ENCODE measurements around the gene ITPR1. TPM values are rescaled to one million over a fixed set of nuclear protein-coding genes. Genes with fewer than 3 reads are reported as not detected.

Gene ITPR1
- total and polyA plus RNA-seq, 3 donors from 2014 or later: 26.5 to 129 (median 59.7) TPM

- DNase-seq: no peak
- intact Hi-C loops (cut with DNase I; ENCODE audit: low total_unique reads): no loop called here
- Histone ChIP-seq H3K27ac (no peak overlapping the region), H3K27me3 (no peaks in the 10 kb centered on the region), H3K4me3 (no peak overlapping the region), H3K9me3 (no peaks in the 10 kb centered on the region), H3K36me3 (ENCODE audit: low read depth, missing control alignments) (no peaks in the 10 kb centered on the region), H3K4me1 (no peaks in the 10 kb centered on the region)
- WGBS, 2 donors: 58 to 68% methylated on average over 4 of the region's 4 CpGs
- no peak for TF ChIP-seq POLR2A (IDR thresholded peaks at IDR 0.05)
- TF ChIP-seq, protein P1, sequence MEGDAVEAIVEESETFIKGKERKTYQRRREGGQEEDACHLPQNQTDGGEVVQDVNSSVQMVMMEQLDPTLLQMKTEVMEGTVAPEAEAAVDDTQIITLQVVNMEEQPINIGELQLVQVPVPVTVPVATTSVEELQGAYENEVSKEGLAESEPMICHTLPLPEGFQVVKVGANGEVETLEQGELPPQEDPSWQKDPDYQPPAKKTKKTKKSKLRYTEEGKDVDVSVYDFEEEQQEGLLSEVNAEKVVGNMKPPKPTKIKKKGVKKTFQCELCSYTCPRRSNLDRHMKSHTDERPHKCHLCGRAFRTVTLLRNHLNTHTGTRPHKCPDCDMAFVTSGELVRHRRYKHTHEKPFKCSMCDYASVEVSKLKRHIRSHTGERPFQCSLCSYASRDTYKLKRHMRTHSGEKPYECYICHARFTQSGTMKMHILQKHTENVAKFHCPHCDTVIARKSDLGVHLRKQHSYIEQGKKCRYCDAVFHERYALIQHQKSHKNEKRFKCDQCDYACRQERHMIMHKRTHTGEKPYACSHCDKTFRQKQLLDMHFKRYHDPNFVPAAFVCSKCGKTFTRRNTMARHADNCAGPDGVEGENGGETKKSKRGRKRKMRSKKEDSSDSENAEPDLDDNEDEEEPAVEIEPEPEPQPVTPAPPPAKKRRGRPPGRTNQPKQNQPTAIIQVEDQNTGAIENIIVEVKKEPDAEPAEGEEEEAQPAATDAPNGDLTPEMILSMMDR (IDR thresholded peaks at IDR 0.05): no peak
Measured at GRCh38 chr3:4606911-4607310, 113.8 kb downstream of the ITPR1 start.

GRCh38 chr3:4613366-4613765 lies 120.2 kb downstream of the ITPR1 start:
- 69 to 70% methylated on average over 3 of the region's 3 CpGs for WGBS, 2 donors
- Histone ChIP-seq H3K36me3 (ENCODE audit: low read depth, missing control alignments) (no peaks in the 10 kb centered on the region), H3K27me3 (no peaks in the 10 kb centered on the region), H3K27ac (no peak overlapping the region), H3K4me1 (no peaks in the 10 kb centered on the region), H3K9me3 (no peaks in the 10 kb centered on the region), H3K4me3 (no peak overlapping the region)
- no peak for DNase-seq
- TF ChIP-seq, protein P1 (IDR thresholded peaks at IDR 0.05): no peak
- TF ChIP-seq POLR2A (IDR thresholded peaks at IDR 0.05): no peak
- intact Hi-C loops (cut with DNase I; ENCODE audit: low total_unique reads): no loop called here

- intact Hi-C loops (cut with DNase I; ENCODE audit: low total_unique reads): no loop called here
- Histone ChIP-seq H3K9me3 (no peaks in the 10 kb centered on the region), H3K4me1 (no peaks in the 10 kb centered on the region), H3K27me3 (no peaks in the 10 kb centered on the region), H3K36me3 (ENCODE audit: low read depth, missing control alignments) (no peaks in the 10 kb centered on the region), H3K27ac (no peak overlapping the region), H3K4me3 (no peak overlapping the region)
- TF ChIP-seq POLR2A (IDR thresholded peaks at IDR 0.05): no peak
- TF ChIP-seq, protein P1 (IDR thresholded peaks at IDR 0.05): no peak
- no peak for DNase-seq
- WGBS, 2 donors: 68 to 74% methylated on average over 5 of the region's 5 CpGs
Measured at GRCh38 chr3:4614070-4614469, 120.9 kb downstream of the ITPR1 start.

DNA sequence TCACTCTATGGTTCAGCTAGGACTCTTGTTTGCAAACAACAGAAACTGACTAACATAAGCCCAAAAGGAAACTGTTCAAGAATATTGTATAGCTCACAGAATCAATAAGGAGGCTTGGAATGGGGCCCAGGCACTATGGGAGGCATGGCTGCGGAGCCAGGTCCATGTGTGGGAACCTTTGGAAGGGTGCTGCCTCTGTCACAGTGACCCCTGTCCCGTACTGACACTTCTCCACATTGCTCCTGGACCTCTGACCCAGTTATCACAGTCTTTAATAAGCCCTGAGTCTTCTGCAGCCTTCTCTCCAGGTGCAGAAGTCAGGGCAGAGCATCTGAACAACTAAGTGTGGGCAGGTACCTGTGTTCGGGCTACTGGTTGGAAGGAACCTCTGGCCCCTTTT lies 121.8 kb downstream of the ITPR1 start:
- 86 to 93% methylated on average over 3 of the region's 3 CpGs for WGBS, 2 donors

DNA sequence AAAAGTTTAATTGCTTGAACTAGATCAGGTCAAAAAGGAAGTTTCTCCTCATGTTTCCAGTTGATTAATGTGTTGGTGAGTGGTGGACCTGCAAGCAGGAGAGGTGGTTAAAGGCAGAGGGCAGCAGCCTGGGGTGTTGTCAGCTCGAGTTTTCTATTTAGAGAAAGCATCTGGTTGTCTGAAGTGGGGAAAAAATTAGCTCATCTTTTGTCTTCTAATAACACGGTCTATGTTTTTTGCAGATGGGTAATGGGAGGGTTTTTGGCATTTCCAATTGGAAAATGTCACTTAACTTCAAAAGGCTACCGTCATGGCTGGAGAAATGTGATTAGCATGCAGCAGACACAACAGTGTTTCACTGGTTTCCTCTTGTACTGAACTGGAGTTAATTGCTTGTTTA lies 122.6 kb downstream of the ITPR1 start:
- no peak overlapping the region for H3K4me3 ChIP-seq
- no peaks in the 10 kb centered on the region for H3K4me1 ChIP-seq
- TF ChIP-seq, protein P1 (IDR thresholded peaks at IDR 0.05): no peak
- TF ChIP-seq POLR2A (IDR thresholded peaks at IDR 0.05): no peak
- DNase-seq: no peak
- no peaks in the 10 kb centered on the region for H3K27me3 ChIP-seq
- H3K36me3 ChIP-seq (ENCODE audit: low read depth, missing control alignments): no peaks in the 10 kb centered on the region
- H3K9me3 ChIP-seq: no peaks in the 10 kb centered on the region
- 61 to 65% methylated on average over 3 of the region's 3 CpGs for WGBS, 2 donors
- H3K27ac ChIP-seq: no peak overlapping the region
- intact Hi-C loops (cut with DNase I; ENCODE audit: low total_unique reads): no loop called here

More for the DNA sequence above, 121.8 kb downstream of the ITPR1 start:
- no peak for TF ChIP-seq POLR2A (IDR thresholded peaks at IDR 0.05)
- TF ChIP-seq, protein P1 (IDR thresholded peaks at IDR 0.05): no peak
- Histone ChIP-seq H3K36me3 (ENCODE audit: low read depth, missing control alignments) (no peaks in the 10 kb centered on the region), H3K27me3 (no peaks in the 10 kb centered on the region), H3K4me1 (no peaks in the 10 kb centered on the region), H3K27ac (no peak overlapping the region), H3K4me3 (no peak overlapping the region), H3K9me3 (no peaks in the 10 kb centered on the region)
- DNase-seq: no peak
- intact Hi-C loops (cut with DNase I; ENCODE audit: low total_unique reads): no loop called here
